Body of pancreas (tissue), 4 donors: ENCODE data around the gene NDC80.
"Not testable (repeated sequence)": the region's sequence is repeated elsewhere in the genome, so short reads cannot be mapped to it uniquely, and the experiment has no call there.

Source experiments
- POLR2A ChIP-seq, 3 donors: fragments of 450-650 bp; IDR thresholded peaks; one replicate each; pipeline ENCODE4 v1.6.1; 2016; ENCODE audit warnings: antibody characterized with exemption in 3 of 3, mild to moderate bottlenecking in 2 of 3
- TF ChIP-seq, protein P1 (sequence below), 7 experiments: fragments of 450-650 bp in 4 of 7; fragments of 200-600 bp in 3 of 7; sonication (generic) in 3 of 7; IDR thresholded peaks; one replicate each; pipeline ENCODE4 v1.5.1; 2016 to 2019; ENCODE audit warnings: antibody characterized with exemption in 7 of 7

DNA sequence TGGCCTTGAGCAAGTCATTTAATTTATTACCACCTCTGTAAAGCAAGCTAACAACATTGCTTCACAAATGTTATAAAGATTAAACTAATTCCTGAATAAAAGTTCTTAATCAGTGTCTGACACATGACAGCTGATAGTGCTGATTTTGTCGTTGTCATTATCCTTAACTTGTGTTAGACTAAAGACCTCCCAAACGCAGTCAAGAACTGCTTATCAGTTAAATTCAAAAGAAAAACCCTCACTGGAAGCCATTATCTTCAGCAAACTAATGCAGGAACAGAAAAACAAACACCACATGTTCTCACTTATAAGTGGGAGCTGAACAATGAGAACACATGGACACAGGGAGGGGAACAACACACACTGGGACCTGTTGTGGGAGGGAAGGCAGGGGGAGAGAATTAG, 46.6 kb upstream of the NDC80 start:
- TF ChIP-seq, protein P1, sequence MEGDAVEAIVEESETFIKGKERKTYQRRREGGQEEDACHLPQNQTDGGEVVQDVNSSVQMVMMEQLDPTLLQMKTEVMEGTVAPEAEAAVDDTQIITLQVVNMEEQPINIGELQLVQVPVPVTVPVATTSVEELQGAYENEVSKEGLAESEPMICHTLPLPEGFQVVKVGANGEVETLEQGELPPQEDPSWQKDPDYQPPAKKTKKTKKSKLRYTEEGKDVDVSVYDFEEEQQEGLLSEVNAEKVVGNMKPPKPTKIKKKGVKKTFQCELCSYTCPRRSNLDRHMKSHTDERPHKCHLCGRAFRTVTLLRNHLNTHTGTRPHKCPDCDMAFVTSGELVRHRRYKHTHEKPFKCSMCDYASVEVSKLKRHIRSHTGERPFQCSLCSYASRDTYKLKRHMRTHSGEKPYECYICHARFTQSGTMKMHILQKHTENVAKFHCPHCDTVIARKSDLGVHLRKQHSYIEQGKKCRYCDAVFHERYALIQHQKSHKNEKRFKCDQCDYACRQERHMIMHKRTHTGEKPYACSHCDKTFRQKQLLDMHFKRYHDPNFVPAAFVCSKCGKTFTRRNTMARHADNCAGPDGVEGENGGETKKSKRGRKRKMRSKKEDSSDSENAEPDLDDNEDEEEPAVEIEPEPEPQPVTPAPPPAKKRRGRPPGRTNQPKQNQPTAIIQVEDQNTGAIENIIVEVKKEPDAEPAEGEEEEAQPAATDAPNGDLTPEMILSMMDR (IDR thresholded peaks at IDR 0.05) = not testable (repeated sequence)
- not testable (repeated sequence) for TF ChIP-seq POLR2A (IDR thresholded peaks at IDR 0.05)
